ENCODE measurements around the gene IL6R. TPM values are rescaled to one million over a fixed set of nuclear protein-coding genes. Genes with fewer than 3 reads are reported as not detected.

Gene IL6R
- total and polyA plus RNA-seq, 8 donors, result 4.5 to 65.3 (median 5.7) TPM

DNA sequence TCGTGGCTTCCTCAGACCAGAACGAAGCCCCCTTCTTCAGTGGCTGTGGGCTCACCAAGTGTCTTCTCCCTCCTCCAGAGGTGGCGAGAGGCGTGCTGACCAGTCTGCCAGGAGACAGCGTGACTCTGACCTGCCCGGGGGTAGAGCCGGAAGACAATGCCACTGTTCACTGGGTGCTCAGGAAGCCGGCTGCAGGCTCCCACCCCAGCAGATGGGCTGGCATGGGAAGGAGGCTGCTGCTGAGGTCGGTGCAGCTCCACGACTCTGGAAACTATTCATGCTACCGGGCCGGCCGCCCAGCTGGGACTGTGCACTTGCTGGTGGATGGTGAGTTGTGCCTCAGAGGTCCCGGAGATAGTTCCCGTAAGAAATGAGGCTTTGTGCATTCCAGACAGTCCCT lies 24.0 kb downstream of the IL6R start:
- H3K4me1 ChIP-seq, result peaks cover 34 to 93% of the 10 kb centered on the region in 2 donors
- intact Hi-C loops (cut with DNase I), result no loop called here
- H3K27me3 ChIP-seq, result no peaks in the 10 kb centered on the region
- H3K36me3 ChIP-seq, result peaks cover 0 to 28% of the 10 kb centered on the region in 2 donors
- no peak for DNase-seq
- no peaks in the 10 kb centered on the region for H3K9me3 ChIP-seq
- H3K4me3 ChIP-seq, result no peak overlapping the region
- no peak overlapping the region for H3K27ac ChIP-seq
- TF ChIP-seq, protein P1, sequence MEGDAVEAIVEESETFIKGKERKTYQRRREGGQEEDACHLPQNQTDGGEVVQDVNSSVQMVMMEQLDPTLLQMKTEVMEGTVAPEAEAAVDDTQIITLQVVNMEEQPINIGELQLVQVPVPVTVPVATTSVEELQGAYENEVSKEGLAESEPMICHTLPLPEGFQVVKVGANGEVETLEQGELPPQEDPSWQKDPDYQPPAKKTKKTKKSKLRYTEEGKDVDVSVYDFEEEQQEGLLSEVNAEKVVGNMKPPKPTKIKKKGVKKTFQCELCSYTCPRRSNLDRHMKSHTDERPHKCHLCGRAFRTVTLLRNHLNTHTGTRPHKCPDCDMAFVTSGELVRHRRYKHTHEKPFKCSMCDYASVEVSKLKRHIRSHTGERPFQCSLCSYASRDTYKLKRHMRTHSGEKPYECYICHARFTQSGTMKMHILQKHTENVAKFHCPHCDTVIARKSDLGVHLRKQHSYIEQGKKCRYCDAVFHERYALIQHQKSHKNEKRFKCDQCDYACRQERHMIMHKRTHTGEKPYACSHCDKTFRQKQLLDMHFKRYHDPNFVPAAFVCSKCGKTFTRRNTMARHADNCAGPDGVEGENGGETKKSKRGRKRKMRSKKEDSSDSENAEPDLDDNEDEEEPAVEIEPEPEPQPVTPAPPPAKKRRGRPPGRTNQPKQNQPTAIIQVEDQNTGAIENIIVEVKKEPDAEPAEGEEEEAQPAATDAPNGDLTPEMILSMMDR (IDR thresholded peaks at IDR 0.05), result no peak
- no peak for ATAC-seq

GRCh38 chr1:154429841-154430611 lies 24.9 kb downstream of the IL6R start:
- Histone ChIP-seq H3K9me3 (no peaks in the 10 kb centered on the region), H3K4me1 (peaks cover 34 to 93% of the 10 kb centered on the region in 2 donors), H3K27ac (no peak overlapping the region), H3K36me3 (peaks cover 0 to 37% of the 10 kb centered on the region in 2 donors), H3K27me3 (no peaks in the 10 kb centered on the region), H3K4me3 (no peak overlapping the region)
- no peak for ATAC-seq
- TF ChIP-seq, protein P1 (IDR thresholded peaks at IDR 0.05), result no peak
- DNase-seq, result no peak
- intact Hi-C loops (cut with DNase I), result no loop called here

- peaks cover 34 to 86% of the 10 kb centered on the region in 2 donors for H3K4me1 ChIP-seq
- H3K27ac ChIP-seq, result peak overlapping the region in 1 of 2 donors; percentile 45
- H3K27me3 ChIP-seq, result no peaks in the 10 kb centered on the region
- ATAC-seq, result no peak
- H3K4me3 ChIP-seq, result no peak overlapping the region
- intact Hi-C loops (cut with DNase I), result no loop called here
- H3K9me3 ChIP-seq, result no peaks in the 10 kb centered on the region
- H3K36me3 ChIP-seq, result peaks cover 0 to 45% of the 10 kb centered on the region in 2 donors
- TF ChIP-seq, protein P1 (IDR thresholded peaks at IDR 0.05), result peak in 1 of 2 donors; percentile 4
- no peak for DNase-seq
Observed at GRCh38 chr1:154430903-154431302, 25.8 kb downstream of the IL6R start.

DNA sequence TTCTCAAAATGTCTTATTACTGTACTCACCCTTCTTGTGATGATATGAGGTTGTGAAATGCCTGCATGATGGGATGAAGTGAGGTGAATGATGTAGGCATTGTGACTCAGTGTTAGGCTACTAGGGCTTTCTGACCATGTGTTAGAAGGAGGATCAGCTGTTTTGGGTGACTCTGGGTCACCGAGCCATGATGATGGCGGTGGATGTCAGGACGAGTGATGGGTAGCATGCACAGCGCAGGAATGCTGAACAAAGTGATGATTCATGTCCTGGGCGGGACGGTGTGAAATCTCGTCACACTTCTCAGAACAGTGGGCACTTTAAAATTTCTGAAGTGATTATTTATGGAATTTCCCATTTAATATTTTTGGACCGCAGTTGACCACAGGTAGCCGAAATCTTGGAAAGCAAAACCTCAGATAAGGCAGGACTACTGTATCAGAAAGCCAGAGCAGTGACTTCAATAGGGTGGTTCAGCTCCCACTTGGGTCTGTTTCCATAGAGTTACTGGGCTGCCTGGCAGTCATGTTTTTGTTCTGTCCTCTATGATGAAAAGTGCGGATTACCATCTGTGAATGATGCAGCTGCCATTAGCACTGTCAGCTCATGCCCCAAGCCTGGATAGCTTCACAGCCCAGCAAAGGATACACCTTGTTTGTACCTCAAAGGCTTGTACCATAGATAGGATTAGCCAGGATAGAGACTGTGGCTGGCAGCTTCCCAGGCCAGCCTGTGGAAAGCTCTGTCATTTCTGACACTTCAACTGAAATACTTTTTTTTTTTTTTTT lies 26.6 kb downstream of the IL6R start:
- intact Hi-C loops (cut with DNase I), result no loop called here
- H3K4me1 ChIP-seq, result peaks cover 29 to 81% of the 10 kb centered on the region in 2 donors
- H3K9me3 ChIP-seq, result no peaks in the 10 kb centered on the region
- H3K36me3 ChIP-seq, result peaks cover 0 to 54% of the 10 kb centered on the region in 2 donors
- TF ChIP-seq, protein P1 (IDR thresholded peaks at IDR 0.05), result no peak
- no peaks in the 10 kb centered on the region for H3K27me3 ChIP-seq
- H3K27ac ChIP-seq, result peak overlapping the region; percentile 45 to 81
- ATAC-seq, result peak; percentile 16
- DNase-seq, result no peak
- no peak overlapping the region for H3K4me3 ChIP-seq

All from left lung (tissue), 10 donors.